GM10266 (cell line): ENCODE measurements around the gene ASPA.
"Not testable (repeated sequence)": the region's sequence is repeated elsewhere in the genome, so short reads cannot be mapped to it uniquely, and the experiment has no call there.

Source experiments
- DNase-seq: peaks from one replicate; pipeline ENCODE4 v3.0.0; 2012; ENCODE audit errors: extremely low spot score
- CTCF ChIP-seq: IDR thresholded peaks from 2 replicates; pipeline ENCODE4 v1.5.1; 2012; ENCODE audit warnings: mild to moderate bottlenecking, low read depth; ENCODE audit not compliant: control insufficient read depth, insufficient read depth; ENCODE audit errors: missing control alignments

The ASPA gene

GRCh38 chr17:3507071-3507470 is 31.3 kb downstream of the ASPA start:
- TF ChIP-seq CTCF: no peak
- DNase-seq: no peak

DNA sequence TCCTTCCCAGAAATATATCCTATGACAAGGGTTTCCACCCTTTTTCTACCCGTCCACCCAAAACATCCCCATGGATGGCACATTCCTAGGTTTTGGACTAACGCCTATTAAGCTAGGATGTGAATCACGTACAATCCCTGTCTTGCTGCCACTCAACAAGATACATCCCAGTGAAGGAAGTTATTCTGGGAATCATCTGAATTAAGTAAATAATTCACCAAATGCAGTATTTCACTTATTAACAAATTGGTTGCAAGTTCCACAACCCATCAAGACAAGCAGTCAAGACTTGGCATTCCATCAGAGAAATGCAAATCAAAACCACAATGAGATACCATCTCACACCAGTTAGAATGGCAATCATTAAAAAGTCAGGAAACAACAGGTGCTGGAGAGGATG is 32.1 kb downstream of the ASPA start:
- no peak for DNase-seq
- TF ChIP-seq CTCF: no peak

DNA sequence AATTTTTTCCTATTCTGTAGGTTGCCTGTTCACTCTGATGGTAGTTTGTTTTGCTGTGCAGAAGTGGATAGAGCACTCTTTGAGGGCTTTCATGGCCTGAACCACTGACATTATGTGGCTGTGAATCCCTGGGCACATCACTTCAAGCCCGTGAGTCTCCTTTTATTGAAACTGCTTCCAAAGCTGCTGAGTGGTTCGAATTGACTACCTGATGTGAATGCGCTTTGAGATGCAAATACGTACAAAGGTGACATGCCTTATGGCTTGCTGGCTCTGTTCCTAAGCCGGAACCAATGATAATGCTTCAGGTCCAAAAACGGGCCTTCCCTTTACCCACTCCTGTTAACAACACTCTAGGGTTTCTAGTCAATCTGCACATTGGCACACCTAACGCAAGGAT is 34.3 kb downstream of the ASPA start:
- no peak for TF ChIP-seq CTCF
- DNase-seq: no peak

- no peak for TF ChIP-seq CTCF
- DNase-seq: no peak
Observed at GRCh38 chr17:3511852-3512504, 36.2 kb downstream of the ASPA start.

GRCh38 chr17:3512505-3513171 is 36.8 kb downstream of the ASPA start:
- no peak for TF ChIP-seq CTCF

GRCh38 chr17:3513305-3514035 is 37.7 kb downstream of the ASPA start:
- no peak for TF ChIP-seq CTCF
- DNase-seq: no peak

More at GRCh38 chr17:3512505-3513171, 36.8 kb downstream of the ASPA start:
- no peak for DNase-seq

- not testable (repeated sequence) for DNase-seq
Observed at GRCh38 chr17:3514167-3514566, 38.4 kb downstream of the ASPA start.
